ENCODE data around the gene CDKL5.

DNA sequence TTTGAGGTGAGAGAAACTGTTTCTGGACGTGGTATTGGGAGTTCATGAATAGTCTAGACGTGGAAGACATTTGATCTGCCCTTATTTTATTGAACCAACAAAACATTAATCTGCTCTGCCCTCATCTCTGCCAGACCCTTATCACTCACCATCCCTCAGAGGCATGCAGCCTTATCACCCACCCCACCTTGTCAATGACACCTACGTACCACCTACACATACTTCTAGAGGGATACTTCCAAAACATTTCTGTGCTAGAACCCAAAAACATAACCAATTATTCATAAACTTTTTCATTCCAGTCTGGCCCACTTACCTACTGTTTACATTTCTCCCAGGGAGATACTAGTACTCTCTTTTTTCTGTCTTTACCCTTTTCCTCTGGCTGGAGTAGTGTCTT, 141.3 kb downstream of the CDKL5 start:
- no peak for TF ChIP-seq POLR2AphosphoS5 (IDR thresholded peaks at IDR 0.05)
- TF ChIP-seq, protein P1, sequence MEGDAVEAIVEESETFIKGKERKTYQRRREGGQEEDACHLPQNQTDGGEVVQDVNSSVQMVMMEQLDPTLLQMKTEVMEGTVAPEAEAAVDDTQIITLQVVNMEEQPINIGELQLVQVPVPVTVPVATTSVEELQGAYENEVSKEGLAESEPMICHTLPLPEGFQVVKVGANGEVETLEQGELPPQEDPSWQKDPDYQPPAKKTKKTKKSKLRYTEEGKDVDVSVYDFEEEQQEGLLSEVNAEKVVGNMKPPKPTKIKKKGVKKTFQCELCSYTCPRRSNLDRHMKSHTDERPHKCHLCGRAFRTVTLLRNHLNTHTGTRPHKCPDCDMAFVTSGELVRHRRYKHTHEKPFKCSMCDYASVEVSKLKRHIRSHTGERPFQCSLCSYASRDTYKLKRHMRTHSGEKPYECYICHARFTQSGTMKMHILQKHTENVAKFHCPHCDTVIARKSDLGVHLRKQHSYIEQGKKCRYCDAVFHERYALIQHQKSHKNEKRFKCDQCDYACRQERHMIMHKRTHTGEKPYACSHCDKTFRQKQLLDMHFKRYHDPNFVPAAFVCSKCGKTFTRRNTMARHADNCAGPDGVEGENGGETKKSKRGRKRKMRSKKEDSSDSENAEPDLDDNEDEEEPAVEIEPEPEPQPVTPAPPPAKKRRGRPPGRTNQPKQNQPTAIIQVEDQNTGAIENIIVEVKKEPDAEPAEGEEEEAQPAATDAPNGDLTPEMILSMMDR (IDR thresholded peaks at IDR 0.05): no peak
